Lung microvascular endothelial cell (primary cell): ENCODE results near the gene C16orf86. TPM values are rescaled to one million over a fixed set of nuclear protein-coding genes. Genes with fewer than 3 reads are reported as not detected.
A peak's percentile ranks its signal among the peaks of the same experiment; 100 is the strongest.
"Not testable (repeated sequence)": the region's sequence is repeated elsewhere in the genome, so short reads cannot be mapped to it uniquely, and the experiment has no call there.

Experiments used
- DNase-seq, 2 donors: peaks; one replicate each; pipeline versions ENCODE4 v3.0.0 to v3.0.0-alpha.2; 2010; ENCODE audit warnings: low read depth in 2 of 2
- total RNA-seq: library from RNA; depleted of rRNA; stranded (reverse); fragments of >200 nt; gene quantifications from 2 replicates; pipeline ENCODE4 v1.2.1, GENCODE V29; 2014

Gene C16orf86
- total RNA-seq, 1 donor from 2014 or later = 2.6 TPM

DNA sequence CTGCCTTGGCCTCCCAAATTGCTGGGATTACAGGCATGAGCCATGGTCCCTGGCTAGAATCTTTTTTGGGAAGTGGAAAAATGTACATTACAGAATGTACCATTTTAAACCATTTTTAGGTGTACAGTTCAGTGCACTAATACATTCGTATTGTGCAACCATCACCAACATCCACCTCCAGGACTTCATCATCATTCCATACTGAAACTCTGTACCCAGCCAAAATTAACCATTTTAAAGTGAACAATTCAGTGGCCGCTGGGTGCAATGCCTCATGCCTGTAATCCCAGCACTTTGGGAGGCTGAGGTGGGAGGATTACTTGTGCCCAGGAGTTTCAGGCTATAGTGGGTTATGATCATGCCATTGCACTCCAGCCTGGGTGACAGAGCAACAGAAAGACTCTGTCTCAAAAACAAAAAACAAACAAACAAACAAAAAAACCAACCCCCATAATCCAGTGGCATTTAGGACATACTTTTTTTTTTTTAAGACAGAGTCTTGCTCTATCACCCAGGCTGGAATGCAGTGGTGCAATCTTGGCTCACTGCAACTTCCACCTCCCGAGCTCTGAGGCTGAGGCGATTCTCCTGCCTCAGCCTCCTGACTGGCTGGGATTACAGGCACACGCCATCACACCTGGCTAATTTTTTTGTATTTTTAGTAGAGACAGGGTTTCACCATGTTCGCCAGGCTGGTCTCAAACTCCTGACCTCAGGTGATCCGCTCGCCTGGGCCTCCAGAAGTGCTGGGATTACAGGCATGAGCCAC, 27.1 kb downstream of the C16orf86 start:
- not testable (repeated sequence) for DNase-seq

DNA sequence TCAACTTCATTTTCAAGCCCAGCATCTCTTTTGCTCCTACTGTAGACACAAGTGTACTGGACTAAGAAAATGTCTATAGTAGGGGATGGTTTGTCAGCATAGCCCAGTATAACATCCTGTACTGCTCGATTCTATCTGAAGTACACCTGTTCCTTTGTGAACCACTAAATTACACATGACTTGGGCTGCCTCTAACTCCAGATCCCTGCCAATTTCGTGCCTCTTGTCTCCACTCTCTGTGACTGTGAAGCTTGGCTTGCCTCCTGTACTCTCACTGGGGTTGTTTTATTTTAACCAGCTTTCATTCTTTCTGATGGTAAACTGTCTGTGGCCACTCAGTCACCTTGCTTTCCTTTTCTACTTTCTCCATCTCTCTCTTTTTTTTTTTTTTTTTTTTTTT, 28.0 kb downstream of the C16orf86 start:
- no peak for DNase-seq

DNA sequence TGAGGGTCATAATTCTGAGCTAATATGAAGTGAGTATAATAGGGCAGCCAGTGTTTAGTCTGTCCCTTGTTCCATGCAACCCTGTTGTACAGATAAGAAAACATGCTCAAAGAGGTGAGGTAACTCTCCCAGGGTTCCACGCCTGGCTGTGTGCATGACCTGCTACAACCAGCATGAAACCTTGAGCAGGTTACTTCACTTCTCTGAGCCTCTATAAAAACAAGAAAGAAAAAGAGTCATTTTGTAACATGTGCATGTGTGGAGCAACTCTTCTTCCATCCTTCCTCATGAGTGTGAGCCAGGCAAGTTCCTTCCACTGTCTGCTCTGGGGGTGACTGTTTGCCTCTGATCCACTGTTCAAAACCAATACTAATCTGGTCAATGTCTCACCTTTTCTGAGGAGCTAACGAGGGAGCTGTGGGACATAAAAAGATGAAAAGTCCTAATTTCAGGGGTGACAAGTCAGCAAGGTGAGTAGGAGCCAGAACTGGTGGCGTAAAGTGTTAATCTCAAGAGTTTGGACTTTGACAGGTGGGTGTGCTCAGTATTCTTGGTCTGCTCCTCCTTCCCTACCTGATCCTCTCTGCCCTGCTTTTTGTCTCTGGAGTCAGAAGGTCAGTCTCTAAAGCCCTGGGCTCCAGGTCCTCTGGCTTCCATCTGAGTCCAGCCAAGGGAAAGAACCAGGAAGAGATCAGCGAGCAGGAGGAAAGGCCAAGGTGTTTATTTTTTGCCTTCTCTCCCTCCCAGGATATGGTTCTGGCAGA, 31.0 kb downstream of the C16orf86 start:
- no peak for DNase-seq

DNA sequence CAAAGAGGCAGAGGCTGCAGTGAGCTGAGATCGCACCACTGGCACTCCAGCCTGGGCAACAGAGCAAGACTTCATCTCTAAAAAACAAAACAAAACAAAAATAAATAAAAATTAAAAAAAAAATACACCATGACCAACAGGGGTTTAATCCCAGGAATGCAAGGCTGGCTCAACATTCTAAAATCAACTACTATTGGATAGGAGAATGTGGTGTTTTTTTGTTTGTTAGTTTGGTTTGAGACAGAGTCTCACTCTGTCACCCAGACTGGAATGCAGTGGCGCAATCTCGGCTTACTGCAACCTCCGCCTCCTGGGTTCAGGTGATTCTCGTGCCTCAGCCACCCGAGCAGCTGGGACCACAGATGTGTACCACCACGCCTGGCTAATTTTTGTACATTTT, 32.7 kb downstream of the C16orf86 start:
- no peak for DNase-seq

DNA sequence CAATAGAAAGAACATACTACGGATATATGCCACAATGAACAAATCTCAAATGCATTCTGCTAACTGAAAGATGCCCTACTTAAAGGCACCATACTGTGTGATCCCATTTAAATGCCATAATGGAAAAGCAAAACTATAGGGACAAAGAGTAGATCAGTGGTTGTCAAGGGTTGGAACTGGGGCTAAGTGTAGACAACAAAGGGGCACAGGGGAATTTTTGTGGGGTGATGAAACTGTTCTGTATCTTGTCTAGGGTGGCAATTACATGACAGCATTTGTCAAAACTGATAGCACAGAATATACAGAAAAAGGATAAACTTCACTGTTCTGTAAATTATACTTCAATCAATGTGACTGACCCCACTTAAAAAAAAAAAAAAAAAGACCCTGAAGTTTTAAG, 34.8 kb downstream of the C16orf86 start:
- DNase-seq = no peak

DNA sequence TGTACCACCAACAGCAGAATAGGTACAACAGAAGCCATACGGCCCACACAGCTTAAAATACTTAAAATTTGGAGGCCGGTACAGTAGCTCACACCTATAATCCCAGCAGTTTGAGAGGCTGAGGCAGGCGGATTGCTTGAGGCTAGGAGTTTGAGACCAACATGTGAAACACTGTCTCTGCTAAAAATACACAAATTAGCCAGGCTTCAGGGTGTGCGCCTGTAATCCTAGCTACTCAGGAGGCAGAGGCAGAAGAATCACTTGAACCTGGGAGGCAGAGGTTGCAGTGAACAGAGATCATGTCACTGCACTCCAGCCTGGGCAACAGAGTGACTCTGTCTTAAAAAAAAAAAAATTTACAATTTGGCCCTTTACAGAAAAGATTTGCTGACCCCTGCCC, 35.5 kb downstream of the C16orf86 start:
- DNase-seq = no peak

DNA sequence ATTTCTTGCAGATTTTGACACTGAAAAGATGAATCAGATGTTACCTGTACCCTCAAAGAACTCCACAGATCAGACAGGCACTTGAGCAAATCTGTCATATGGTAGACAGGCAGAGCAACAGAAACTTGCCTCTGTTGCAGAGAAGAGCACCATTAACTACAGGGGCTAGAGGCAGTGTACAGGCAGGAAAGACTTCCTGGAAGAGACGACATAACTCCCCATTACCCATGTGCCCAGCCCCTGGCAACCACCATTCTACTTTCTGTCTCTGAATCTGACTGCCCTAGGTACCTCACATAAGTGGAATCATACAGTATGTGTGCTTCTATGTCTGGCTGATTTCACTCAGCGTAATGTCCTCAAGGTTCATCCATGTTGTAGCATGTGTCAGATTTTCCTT, 37.0 kb downstream of the C16orf86 start:
- no peak for DNase-seq

DNA sequence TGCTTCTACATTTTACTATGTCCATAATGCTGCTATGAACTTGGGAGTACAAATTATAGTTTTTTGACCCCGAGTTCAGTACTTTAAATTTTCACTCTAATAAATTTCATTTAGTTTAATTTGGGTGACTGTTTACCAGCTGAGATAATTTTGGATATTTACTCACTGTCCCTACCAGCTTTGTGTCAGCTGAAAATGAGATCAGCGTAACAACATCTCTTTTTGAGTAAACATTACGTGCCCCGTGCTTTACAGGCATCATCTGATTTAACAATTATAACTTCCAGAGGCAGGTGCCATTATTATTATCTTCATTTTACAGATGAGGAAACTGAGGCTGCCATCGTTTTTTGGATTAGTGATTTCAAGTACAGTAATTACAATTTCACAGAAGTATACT, 37.5 kb downstream of the C16orf86 start:
- no peak for DNase-seq

DNA sequence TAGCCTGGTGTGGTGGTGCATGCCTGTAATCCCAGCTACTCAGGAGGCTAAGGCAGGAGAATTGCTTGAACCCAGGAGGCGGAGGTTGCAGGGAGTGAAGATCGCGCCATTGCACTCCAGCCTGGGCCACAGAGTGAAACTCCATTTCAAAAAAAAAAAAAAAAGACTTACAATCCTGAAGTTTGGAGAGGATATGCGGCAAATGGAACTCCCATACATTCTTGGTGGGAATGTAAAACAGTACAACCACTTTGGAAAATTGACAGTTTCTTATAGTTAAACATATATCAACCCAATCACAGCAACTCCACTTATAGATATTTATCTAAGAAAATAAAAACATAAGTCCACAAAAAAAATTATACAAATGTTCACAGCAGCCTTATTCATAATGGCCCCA, 40.6 kb downstream of the C16orf86 start:
- no peak for DNase-seq

DNA sequence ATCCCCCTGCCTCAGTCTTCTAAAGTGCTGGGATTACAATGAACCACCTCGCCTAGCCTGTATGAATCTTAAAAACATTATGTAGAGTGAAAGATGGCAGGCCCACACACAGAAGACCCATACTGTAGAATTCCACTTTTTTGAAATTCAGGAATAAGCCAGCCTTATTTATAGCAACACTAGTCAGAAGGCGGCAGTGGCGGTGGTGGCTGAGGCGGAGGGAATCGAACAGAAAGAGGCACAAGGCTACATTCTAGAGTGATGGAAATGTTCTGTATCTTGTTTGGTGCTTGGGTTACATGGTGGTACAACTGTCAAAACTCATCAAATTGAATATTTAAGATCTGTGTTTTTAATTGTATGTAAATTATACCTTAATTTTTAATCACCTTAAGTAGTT, 41.2 kb downstream of the C16orf86 start:
- DNase-seq = no peak

DNA sequence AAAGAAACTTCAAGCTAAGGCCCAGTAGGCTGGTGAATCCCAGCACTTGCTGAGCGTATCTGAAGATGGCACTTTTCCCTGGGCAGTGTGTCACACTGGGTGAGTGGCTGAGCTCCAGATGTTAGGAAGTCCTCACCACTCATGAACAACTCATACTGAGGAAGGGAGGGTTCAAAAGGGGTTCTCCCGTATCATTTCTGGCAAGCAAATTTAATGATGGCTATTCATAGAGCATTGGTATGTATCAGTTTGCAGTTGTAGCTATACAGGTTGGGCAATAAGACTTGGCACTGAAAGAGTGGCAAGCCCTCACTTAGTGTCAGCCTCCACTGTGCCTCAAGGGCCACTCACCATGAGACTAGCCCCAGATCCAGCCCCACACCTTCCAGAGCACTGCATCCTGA, 41.8 kb downstream of the C16orf86 start:
- peak in 1 of 2 donors; percentile 17 for DNase-seq

DNA sequence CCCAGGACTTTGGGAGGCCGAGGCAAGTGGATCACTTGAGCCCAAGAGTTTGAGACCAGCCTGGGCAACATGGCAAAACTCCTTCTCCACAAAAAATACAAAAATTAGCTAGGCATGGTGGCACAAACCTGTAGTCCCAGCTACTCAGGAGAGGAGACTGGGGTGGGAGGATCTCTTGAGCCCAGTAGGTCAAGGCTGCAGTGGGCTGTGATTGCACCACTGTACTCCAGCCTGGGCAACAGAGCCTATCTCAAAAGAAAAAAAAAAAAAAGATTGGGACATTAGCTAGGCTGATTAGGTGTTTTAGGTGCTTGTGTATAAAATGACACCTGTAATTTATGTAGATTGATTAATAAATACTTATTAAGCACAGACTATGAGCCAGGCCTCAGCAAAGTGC, 42.4 kb downstream of the C16orf86 start:
- no peak for DNase-seq

DNA sequence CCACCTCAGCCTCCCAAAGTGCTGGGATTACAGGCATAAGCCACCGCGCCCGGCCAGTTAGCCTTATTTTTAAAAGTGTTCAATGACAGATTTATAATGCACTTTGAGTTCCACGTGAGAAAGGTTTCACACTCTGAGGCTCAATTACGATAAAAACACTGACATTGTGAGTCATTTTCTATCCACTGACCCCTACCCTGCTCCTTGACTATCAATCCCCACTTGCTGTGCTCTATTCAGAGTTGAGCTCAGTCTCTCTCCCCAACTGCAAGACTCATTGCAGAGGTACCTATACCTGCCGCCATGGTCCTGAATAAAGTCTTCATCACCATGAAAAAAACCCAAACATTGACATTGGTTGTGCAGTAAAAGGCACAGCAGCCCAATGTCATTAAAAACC, 44.0 kb downstream of the C16orf86 start:
- DNase-seq = no peak

DNA sequence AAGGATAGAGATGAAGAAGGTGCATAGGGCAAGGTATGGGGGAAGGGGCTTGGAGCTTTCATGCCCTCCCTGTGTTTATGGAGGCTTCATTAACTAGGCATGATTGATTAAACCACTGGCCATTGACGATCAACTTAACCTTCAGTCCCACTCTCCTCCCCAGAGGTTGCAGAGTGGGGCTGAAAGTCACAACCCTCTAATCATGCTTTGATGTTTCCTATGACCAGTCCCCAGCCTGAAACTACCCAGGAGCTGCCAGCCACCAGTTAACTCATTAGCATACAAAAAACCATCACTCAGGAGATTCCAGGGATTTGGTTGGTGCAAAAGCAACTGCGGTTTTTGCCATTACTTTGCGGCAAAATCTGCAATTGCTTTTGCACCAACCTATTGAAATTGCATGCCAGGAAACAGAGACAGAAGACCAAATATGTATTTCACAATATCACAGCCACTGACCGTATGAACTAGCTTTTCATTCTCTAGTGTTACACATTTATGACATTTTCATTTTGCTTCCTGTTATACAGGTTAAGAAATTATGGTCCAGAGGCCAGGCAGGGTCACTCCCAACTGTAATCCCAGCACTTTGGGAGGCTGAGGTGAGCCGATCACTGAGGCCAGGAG, 47.1 kb downstream of the C16orf86 start:
- peak in 1 of 2 donors; percentile 14 for DNase-seq

DNA sequence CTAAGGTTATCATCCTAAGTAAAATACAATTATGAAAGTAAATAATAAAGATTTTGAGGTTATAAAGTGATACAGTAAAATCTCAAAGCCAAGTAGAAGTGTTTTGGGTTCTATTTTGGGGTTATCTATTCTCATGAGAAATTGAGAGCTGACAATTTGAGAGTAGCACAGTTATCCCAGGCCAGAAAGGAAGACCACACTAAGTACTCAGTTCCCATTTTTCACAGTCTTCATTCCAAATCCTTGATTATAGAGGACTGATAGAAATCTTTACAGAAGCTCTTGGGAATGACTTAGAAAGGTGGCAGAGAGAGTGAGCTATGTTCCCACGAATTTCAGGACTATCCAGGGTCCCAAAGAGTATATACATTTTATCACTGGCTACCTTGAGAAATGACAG, 47.9 kb downstream of the C16orf86 start:
- no peak for DNase-seq

DNA sequence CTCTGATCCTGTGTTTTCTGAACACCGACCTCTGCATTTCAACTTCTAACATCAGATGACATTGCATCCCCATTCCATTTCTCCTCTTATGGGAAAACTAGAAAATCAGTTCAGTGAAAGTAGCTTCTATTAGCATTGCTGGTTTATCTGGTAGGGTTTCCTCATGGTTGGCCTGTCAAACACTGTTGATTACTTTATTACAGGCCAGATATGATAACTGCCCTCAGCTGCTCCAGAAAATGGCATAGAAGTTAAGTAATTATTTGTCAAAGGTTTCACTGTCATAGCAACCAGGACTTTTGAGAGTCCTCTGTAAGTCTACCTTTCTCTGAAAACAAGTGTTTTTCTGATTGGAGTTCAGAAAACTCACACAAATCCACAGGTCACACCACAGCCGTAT, 49.5 kb downstream of the C16orf86 start:
- no peak for DNase-seq

Other genes starting within 250 kb of the C16orf86 start
- not detected in 2 replicates for gene HSD11B2, start 235.7 kb upstream of the C16orf86 start, total RNA-seq
- 92.1 and 95.2 TPM in 2 replicates for gene ATP6V0D1, start 185.7 kb upstream of the C16orf86 start, total RNA-seq
- not detected in 2 replicates for gene AGRP, start 183.3 kb upstream of the C16orf86 start, total RNA-seq
- 20.7 and 23.4 TPM in 2 replicates for gene RIPOR1, start 138.0 kb upstream of the C16orf86 start, total RNA-seq
- 17.2 and 24.8 TPM in 2 replicates for gene CTCF, start 104.3 kb upstream of the C16orf86 start, total RNA-seq
- gene CARMIL2, start 21.7 kb upstream of the C16orf86 start, total RNA-seq = 0.44 and 0.79 TPM in 2 replicates
- gene ACD, start 6.6 kb upstream of the C16orf86 start, total RNA-seq = 8.3 and 10.5 TPM in 2 replicates
- 2.6 and 4.8 TPM in 2 replicates for gene PARD6A, start 5.9 kb upstream of the C16orf86 start, total RNA-seq
- gene ENKD1, start 64 bp upstream of the C16orf86 start, total RNA-seq = 7.0 and 8.5 TPM in 2 replicates
- gene GFOD2, start 52.5 kb downstream of the C16orf86 start, total RNA-seq = 39.9 and 68.8 TPM in 2 replicates
- gene RANBP10, start 139.7 kb downstream of the C16orf86 start, total RNA-seq = 4.4 and 7.9 TPM in 2 replicates
- 0.22 and 0.40 TPM in 2 replicates for gene TSNAXIP1, start 140.1 kb downstream of the C16orf86 start, total RNA-seq
- 25.7 and 39.1 TPM in 2 replicates for gene THAP11, start 175.5 kb downstream of the C16orf86 start, total RNA-seq
- gene NUTF2, start 180.1 kb downstream of the C16orf86 start, total RNA-seq = 164 and 193 TPM in 2 replicates
- 12.2 and 20.0 TPM in 2 replicates for gene CENPT, start 180.9 kb downstream of the C16orf86 start, total RNA-seq
- gene EDC4, start 206.2 kb downstream of the C16orf86 start, total RNA-seq = 42.3 and 42.9 TPM in 2 replicates
- not detected in 2 replicates for gene NRN1L, start 218.1 kb downstream of the C16orf86 start, total RNA-seq
- gene PSKH1, start 226.4 kb downstream of the C16orf86 start, total RNA-seq = 8.3 and 12.9 TPM in 2 replicates